ENCODE measurements around the gene SMG5. TPM values are rescaled to one million over a fixed set of nuclear protein-coding genes. Genes with fewer than 3 reads are reported as not detected.

Gene SMG5
- total RNA-seq, 1 donor from 2014 or later: 78.1 TPM

GRCh38 chr1:156246241-156246780 is 36.3 kb downstream of the SMG5 start:
- Mint-ChIP-seq H3K4me3 (ENCODE audit: unreplicated experiment) (no peak overlapping the region), H3K4me1 (ENCODE audit: unreplicated experiment) (peaks cover 10% of the 10 kb centered on the region), H3K27me3 (ENCODE audit: unreplicated experiment) (no peaks in the 10 kb centered on the region), H3K27ac (ENCODE audit: unreplicated experiment) (no peak overlapping the region), H3K36me3 (ENCODE audit: unreplicated experiment) (peaks cover 8% of the 10 kb centered on the region), H3K9me3 (ENCODE audit: unreplicated experiment) (no peaks in the 10 kb centered on the region)
- DNase-seq (ENCODE audit: extremely low spot score, unreplicated experiment): no peak
- no peak for TF ChIP-seq CTCF (IDR thresholded peaks at IDR 0.05)

GRCh38 chr1:156245451-156246232 is 37.0 kb downstream of the SMG5 start:
- DNase-seq (ENCODE audit: extremely low spot score, unreplicated experiment): no peak
- Mint-ChIP-seq H3K4me3 (ENCODE audit: unreplicated experiment) (no peak overlapping the region), H3K27ac (ENCODE audit: unreplicated experiment) (no peak overlapping the region), H3K4me1 (ENCODE audit: unreplicated experiment) (peaks cover 13% of the 10 kb centered on the region), H3K36me3 (ENCODE audit: unreplicated experiment) (peaks cover 7% of the 10 kb centered on the region), H3K27me3 (ENCODE audit: unreplicated experiment) (no peaks in the 10 kb centered on the region), H3K9me3 (ENCODE audit: unreplicated experiment) (no peaks in the 10 kb centered on the region)
- TF ChIP-seq CTCF (IDR thresholded peaks at IDR 0.05): no peak

- Mint-ChIP-seq H3K27ac (ENCODE audit: unreplicated experiment) (no peak overlapping the region), H3K9me3 (ENCODE audit: unreplicated experiment) (no peaks in the 10 kb centered on the region), H3K27me3 (ENCODE audit: unreplicated experiment) (no peaks in the 10 kb centered on the region), H3K36me3 (ENCODE audit: unreplicated experiment) (peaks cover 7% of the 10 kb centered on the region), H3K4me1 (ENCODE audit: unreplicated experiment) (peaks cover 13% of the 10 kb centered on the region), H3K4me3 (ENCODE audit: unreplicated experiment) (no peak overlapping the region)
- TF ChIP-seq CTCF (IDR thresholded peaks at IDR 0.05): no peak
- no peak for DNase-seq (ENCODE audit: extremely low spot score, unreplicated experiment)
Measured at GRCh38 chr1:156244712-156245111, 37.9 kb downstream of the SMG5 start.

GRCh38 chr1:156244126-156244525 is 38.5 kb downstream of the SMG5 start:
- no peak overlapping the region for H3K27ac Mint-ChIP-seq (ENCODE audit: unreplicated experiment)
- no peak overlapping the region for H3K4me3 Mint-ChIP-seq (ENCODE audit: unreplicated experiment)

More at GRCh38 chr1:156244126-156244525, 38.5 kb downstream of the SMG5 start:
- peaks cover 6% of the 10 kb centered on the region for H3K36me3 Mint-ChIP-seq (ENCODE audit: unreplicated experiment)
- no peak for DNase-seq (ENCODE audit: extremely low spot score, unreplicated experiment)
- TF ChIP-seq CTCF (IDR thresholded peaks at IDR 0.05): no peak
- peaks cover 13% of the 10 kb centered on the region for H3K4me1 Mint-ChIP-seq (ENCODE audit: unreplicated experiment)
- no peaks in the 10 kb centered on the region for H3K9me3 Mint-ChIP-seq (ENCODE audit: unreplicated experiment)
- H3K27me3 Mint-ChIP-seq (ENCODE audit: unreplicated experiment): no peaks in the 10 kb centered on the region
